GM23338 (cell line): Measurements from ENCODE around the gene GNAZ.

Experiments
- EZH2phosphoT487 ChIP-seq: fragments of 200-600 bp; sonication (generic); IDR thresholded peaks from one replicate; pipeline ENCODE4 v1.8.1; 2018; ENCODE audit warnings: antibody characterized with exemption; ENCODE audit not compliant: unreplicated experiment
- POLR2AphosphoS5 ChIP-seq: IDR thresholded peaks from 2 replicates; pipeline ENCODE4 v1.6.1; 2016; ENCODE audit warnings: antibody characterized with exemption, low read depth
- STAT1 ChIP-seq: IDR thresholded peaks from one replicate; pipeline ENCODE4 v1.6.1; 2016; ENCODE audit warnings: antibody characterized with exemption; ENCODE audit not compliant: unreplicated experiment
- TF ChIP-seq, protein P1 (sequence below), 2 experiments: fragments of 200-600 bp in 1 of 2; sonication (generic) in 1 of 2; conservative IDR thresholded peaks; 2 replicates each; pipeline versions ENCODE4 v1.5.1 to v1.6.1; 2016 to 2017; ENCODE audit warnings: antibody characterized with exemption in 2 of 2, low read depth in 2 of 2, mild to moderate bottlenecking in 2 of 2, moderate library complexity in 1 of 2

DNA sequence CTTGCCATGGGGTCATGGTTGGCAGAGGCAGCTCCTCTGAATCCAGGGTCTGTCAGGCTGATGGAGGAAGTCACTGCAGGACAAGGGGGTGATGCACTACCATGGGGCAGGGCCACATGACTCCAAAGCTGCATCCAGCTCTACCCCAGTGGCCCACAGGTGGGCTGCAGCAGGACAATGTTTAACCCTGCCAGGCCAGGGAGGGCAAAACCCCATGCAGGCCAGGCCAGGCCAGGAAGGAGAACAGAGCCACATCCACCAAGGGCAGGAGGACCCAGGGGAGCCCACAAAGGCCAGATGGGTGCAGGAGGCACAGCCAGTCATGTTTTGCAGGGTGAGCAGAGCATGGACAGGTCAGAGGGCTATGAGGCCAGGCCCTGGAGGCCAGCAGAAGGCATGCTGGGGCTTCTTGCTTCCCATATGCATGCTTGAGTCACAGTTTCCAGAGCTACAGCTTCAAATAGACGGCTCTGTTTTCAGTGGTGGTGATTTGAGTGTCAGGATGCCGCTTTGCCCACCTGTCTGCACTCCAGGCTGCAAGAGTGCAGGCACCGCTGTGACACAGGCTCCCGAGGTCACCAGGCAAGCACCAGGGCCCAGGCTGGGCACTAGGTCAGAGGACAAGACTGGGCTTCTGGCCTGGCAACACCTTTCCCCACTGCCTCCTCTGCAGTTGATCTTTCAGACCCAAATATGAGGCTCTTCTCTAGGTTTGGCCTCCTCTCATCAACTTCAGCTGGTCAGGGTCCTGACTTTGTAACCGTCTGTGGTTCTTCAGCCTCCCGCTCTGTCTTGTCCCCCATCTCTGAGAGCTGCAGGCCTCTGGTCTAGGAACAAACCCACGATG, 48.6 kb downstream of the GNAZ start:
- no peak for TF ChIP-seq POLR2AphosphoS5
- TF ChIP-seq, protein P1, sequence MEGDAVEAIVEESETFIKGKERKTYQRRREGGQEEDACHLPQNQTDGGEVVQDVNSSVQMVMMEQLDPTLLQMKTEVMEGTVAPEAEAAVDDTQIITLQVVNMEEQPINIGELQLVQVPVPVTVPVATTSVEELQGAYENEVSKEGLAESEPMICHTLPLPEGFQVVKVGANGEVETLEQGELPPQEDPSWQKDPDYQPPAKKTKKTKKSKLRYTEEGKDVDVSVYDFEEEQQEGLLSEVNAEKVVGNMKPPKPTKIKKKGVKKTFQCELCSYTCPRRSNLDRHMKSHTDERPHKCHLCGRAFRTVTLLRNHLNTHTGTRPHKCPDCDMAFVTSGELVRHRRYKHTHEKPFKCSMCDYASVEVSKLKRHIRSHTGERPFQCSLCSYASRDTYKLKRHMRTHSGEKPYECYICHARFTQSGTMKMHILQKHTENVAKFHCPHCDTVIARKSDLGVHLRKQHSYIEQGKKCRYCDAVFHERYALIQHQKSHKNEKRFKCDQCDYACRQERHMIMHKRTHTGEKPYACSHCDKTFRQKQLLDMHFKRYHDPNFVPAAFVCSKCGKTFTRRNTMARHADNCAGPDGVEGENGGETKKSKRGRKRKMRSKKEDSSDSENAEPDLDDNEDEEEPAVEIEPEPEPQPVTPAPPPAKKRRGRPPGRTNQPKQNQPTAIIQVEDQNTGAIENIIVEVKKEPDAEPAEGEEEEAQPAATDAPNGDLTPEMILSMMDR (conservative IDR thresholded peaks at IDR 0.05; ENCODE audit: low read depth in 2 of 2): no peak
- TF ChIP-seq STAT1: no peak
- no peak for TF ChIP-seq EZH2phosphoT487
